GM12875 (cell line): ENCODE results near the gene TOM1L2.

ENCODE experiments used
- H3K4me3 ChIP-seq: one replicate; pipeline ENCODE4 v1.5.1; 2011; ENCODE audit warnings: low read depth, low read length, control low read depth
- CTCF ChIP-seq: IDR thresholded peaks from 2 replicates; pipeline ENCODE4 v1.5.1; 2011; ENCODE audit warnings: low read depth, mild to moderate bottlenecking, control low read depth, inconsistent platforms, low read length, moderate library complexity, borderline replicate concordance; ENCODE audit not compliant: insufficient read depth

TOM1L2 gene

DNA sequence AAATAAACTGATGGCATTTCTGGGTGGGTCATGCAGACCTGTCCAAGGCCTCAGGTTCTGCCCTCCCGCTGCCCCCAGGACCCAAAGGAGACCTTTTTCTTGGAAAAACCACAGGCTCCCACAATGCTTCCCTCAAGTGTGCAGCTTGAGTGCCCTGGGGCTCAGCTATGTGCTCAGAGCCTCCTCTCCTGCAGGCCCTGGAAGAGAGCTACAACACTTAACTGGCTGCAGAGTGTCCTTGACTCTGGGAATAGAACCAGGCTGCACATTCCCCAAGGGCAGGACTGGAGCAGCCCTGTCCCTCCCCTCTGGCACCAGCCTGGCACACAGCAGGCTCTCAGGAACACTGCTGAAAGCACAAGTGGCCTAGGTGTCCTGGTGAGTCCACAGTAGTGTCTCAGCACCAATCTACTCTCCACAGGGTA, 130.6 kb downstream of the TOM1L2 start:
- TF ChIP-seq CTCF, result no peak
- no peak overlapping the region for H3K4me3 ChIP-seq

DNA sequence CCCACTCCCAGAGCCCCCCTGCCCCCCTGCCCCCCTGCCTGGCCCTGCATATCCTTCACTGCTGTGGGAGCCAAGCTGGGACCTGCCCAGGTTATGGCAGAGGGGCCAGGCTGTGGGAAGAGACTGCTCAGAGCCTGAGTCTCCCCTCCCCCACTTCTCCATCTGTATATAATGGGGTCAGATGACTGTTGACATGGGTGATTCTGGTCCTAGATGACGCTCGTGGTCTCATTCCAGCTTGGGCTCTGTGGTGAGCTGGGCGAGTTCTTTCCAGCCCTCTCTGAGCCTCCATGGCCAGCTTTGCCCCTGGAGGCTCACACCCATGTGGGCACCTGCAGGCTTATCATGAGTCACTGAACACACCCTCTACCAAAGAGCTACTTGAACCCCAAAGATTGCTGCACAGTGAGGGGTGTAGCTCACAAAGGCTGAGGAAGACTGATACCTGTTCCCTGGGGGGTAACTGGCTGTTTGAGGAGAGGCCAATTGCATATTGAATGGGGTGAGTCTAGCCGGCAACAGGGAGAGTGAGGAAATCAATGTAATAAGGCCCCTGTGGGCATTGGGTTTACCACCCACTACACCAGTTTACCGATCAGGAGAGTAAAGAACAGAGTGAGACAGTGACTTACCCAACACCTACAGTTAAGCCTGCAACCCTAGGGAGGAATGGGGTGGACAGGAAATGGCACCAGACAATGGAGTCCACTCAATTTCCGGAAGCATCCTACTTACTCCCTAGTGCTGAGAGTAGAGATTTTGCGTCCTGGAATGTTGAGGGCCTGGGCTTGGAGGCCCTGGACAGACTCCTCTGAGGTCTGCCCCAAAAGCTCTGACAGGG, 131.2 kb downstream of the TOM1L2 start:
- TF ChIP-seq CTCF, result no peak
- no peak overlapping the region for H3K4me3 ChIP-seq

DNA sequence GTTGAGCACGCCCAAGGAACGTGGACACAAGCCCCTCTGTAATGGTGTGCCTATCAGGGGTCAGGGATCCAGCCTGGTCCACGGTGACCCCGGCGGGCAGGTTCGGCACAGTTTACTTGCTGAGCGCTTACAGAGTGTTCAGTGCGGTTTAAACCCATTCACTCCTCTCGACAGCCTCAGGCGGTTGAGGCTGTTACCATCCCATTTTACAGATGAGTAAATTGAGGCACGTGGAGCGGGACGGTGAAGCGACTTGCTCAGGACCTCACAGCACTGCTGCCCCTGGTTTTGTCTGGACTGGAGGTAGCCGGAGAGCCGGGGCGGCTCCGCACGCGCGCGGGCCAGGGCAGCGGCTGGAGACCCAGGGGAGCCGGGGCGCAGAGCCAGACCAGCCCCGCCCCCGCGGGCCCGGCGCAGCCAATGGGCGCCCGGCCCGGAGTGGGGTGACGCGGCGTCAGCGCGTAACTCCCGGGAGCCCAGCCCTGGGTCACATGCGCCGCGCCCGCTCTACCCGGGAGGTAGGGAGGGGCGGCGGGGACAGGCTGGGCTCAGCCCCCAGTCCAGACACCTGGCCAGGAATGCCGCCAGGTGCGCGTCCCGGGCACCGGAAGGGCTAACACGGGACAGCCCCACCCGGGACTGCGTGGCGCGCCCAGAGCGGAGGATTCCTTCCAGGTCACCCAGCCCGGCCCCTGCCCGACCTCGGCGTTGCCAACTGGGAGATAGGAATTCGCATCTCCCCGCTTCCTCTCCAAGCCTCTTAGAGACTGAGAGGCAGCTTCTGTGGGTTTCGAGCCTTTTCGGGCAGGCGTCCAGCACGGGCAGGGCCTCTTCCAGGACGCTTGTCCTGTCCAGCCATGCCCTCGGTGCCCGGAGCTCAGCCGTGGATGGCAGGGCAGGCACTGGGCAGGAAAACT, 132.2 kb downstream of the TOM1L2 start:
- no peak for TF ChIP-seq CTCF

GRCh38 chr17:17837966-17838962, 133.9 kb downstream of the TOM1L2 start:
- TF ChIP-seq CTCF, result no peak
- no peak overlapping the region for H3K4me3 ChIP-seq

More for the DNA sequence above, 132.2 kb downstream of the TOM1L2 start:
- H3K4me3 ChIP-seq, result peak overlapping the region; percentile 61

GRCh38 chr17:17837380-17837821, 134.8 kb downstream of the TOM1L2 start:
- peak overlapping the region; percentile 89 for H3K4me3 ChIP-seq
- no peak for TF ChIP-seq CTCF

DNA sequence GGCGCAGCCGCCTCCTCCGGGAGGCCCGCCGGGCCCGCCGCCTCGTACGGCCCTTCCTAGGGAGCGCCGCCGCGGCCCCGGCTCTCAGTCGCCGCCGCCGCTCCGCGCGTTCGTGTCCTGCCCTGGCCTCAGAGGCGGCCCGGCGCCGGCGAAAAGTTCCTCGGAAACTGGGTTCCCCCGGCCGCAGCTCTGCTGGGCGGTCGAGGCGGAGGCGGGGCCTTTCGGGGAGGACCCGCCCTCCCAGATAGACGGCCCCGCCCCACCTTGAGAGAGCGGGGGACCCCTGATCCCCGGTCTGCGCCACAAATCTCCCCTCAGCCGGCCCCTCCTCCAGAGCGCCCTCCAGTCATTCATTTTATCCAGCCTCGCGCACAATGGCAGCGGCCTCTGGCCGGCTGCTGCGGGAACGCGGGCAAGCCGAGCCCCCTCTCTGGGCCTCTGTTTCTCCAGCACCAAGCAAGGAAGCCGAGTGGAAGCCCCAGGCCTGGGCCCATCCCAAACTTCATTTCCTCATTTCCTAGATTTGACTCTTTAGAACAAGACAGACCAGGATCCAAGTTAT, 135.3 kb downstream of the TOM1L2 start, which contains the start of gene SREBF1:
Gene SREBF1 (minus strand): TSS at position 169 of the 562 bp plus-strand sequence. CDS start 169 bp downstream, outside the sequence.
- TF ChIP-seq CTCF, result no peak
- H3K4me3 ChIP-seq, result peak within 1 kb of the TSS; percentile 89
